GM23338 (cell line): ENCODE measurements around the gene CYP21A2. TPM values are rescaled to one million over a fixed set of nuclear protein-coding genes. Genes with fewer than 3 reads are reported as not detected.
"Not testable (repeated sequence)": the region's sequence is repeated elsewhere in the genome, so short reads cannot be mapped to it uniquely, and the experiment has no call there.

Experiments
- ATAC-seq: fragments of 200-7000 bp; cut with Tn5 transposase; 3 replicates; pipeline ENCODE4 v1.9.1; 2020
- DNase-seq: peaks from one replicate; pipeline ENCODE4 v3.0.0-alpha.2; 2015; ENCODE audit warnings: low spot score
- H2AFZ ChIP-seq: fragments of 200-600 bp; sonication (generic); 2 replicates; pipeline ENCODE4 v1.8.0; 2016; ENCODE audit warnings: antibody characterized with exemption, mild to moderate bottlenecking, moderate library complexity
- H3F3A ChIP-seq: fragments of 200-600 bp; sonication (generic); replicated peaks from 2 replicates; pipeline ENCODE4 v1.8.0; 2017; ENCODE audit warnings: antibody characterized with exemption, mixed run types, low read depth
- H3K27ac ChIP-seq: fragments of 200-600 bp; sonication (generic); 2 replicates; pipeline ENCODE4 v1.6.1; 2016; ENCODE audit warnings: low read depth
- H3K27me3 ChIP-seq: fragments of 200-600 bp; sonication (generic); 2 replicates; pipeline ENCODE4 v1.8.0; 2016; ENCODE audit warnings: mild to moderate bottlenecking, mixed run types, moderate library complexity; ENCODE audit not compliant: insufficient read depth
- H3K36me3 ChIP-seq: fragments of 200-600 bp; sonication (generic); 2 replicates; pipeline ENCODE4 v1.8.0; 2016; ENCODE audit warnings: mild to moderate bottlenecking; ENCODE audit not compliant: insufficient read depth
- H3K4me1 ChIP-seq: fragments of 200-600 bp; sonication (generic); 2 replicates; pipeline ENCODE4 v1.8.0; 2016; ENCODE audit warnings: mild to moderate bottlenecking, moderate library complexity; ENCODE audit not compliant: insufficient read depth
- H3K4me2 ChIP-seq: fragments of 200-600 bp; sonication (generic); 2 replicates; pipeline ENCODE4 v1.7.1; 2017; ENCODE audit warnings: mixed run types
- H3K4me3 ChIP-seq: fragments of 200-600 bp; sonication (generic); 2 replicates; pipeline ENCODE4 v1.6.1; 2016; ENCODE audit warnings: mixed run types
- H3K79me2 ChIP-seq: fragments of 200-600 bp; sonication (generic); replicated peaks from 2 replicates; pipeline ENCODE4 v1.8.0; 2017; ENCODE audit warnings: mild to moderate bottlenecking; ENCODE audit not compliant: insufficient read depth
- H3K9me2 ChIP-seq: fragments of 200-600 bp; sonication (generic); 2 replicates; pipeline ENCODE4 v1.8.0; 2017; ENCODE audit not compliant: insufficient read depth
- H4K20me1 ChIP-seq: fragments of 200-600 bp; sonication (generic); replicated peaks from 2 replicates; pipeline ENCODE4 v1.8.0; 2017; ENCODE audit warnings: mild to moderate bottlenecking; ENCODE audit not compliant: insufficient read depth
- H3K27ac Mint-ChIP-seq: 2 replicates; pipeline ENCODE4 v1.8.0; 2020; ENCODE audit warnings: inconsistent platforms, mild to moderate bottlenecking, moderate library complexity, mixed read lengths
- H3K27me3 Mint-ChIP-seq: 3 replicates; pipeline ENCODE4 v1.8.0; 2022; ENCODE audit warnings: low read depth, mild to moderate bottlenecking, moderate library complexity, mixed read lengths, inconsistent platforms; ENCODE audit not compliant: insufficient read depth, poor library complexity
- H3K36me3 Mint-ChIP-seq: 3 replicates; pipeline ENCODE4 v1.8.0; 2021; ENCODE audit warnings: low read depth, mild to moderate bottlenecking, inconsistent platforms, moderate library complexity, mixed read lengths
- H3K4me1 Mint-ChIP-seq: 3 replicates; pipeline ENCODE4 v1.8.0; 2020; ENCODE audit warnings: mild to moderate bottlenecking, inconsistent platforms, mixed read lengths
- H3K4me3 Mint-ChIP-seq: 3 replicates; pipeline ENCODE4 v1.8.0; 2021; ENCODE audit warnings: moderate library complexity, mild to moderate bottlenecking, inconsistent platforms, mixed read lengths
- H3K9me3 Mint-ChIP-seq: 3 replicates; pipeline ENCODE4 v1.8.0; 2020; ENCODE audit warnings: moderate library complexity, mild to moderate bottlenecking, inconsistent platforms, mixed read lengths
- polyA plus RNA-seq: library from polyadenylated mRNA; unstranded; fragments of >200 nt; fragmentation: Nextera tagmentation; extraction: Ambion mirVana; gene quantifications from 2 replicates; pipeline ENCODE4 v1.2.1, GENCODE V29; 2016
- total RNA-seq: library from RNA; depleted of rRNA; stranded (reverse); fragments of >200 nt; shearing (Covaris generic); gene quantifications from 2 replicates; pipeline ENCODE4 v1.2.3, GENCODE V29; 2014

The CYP21A2 gene
- total and polyA plus RNA-seq, 2 experiments from 2014 or later: 0.10 TPM; not detected in 1

DNA sequence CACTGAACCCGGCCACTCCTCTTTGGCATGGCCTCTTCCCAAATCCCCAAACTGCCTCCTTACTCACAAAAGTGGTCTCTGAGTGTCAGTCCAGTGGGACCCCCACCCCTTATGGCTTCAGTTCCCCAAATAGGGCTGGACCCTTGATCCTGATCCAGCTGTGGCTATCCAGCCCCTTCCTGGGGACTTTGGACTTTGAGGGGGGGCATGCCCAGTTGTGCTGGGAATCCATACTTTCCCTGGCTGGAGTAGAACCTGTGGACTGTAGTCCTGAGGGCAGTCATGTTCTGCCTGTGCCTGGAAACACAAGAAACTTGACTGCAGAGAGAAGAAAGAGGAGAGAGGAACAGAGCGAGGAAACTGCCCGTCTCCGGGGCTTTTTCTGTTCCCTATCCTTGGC, 33.8 kb upstream of the CYP21A2 start:
- not testable (repeated sequence) for H3K27me3 Mint-ChIP-seq, H3K4me1 Mint-ChIP-seq, H3K4me1 ChIP-seq, H3K4me3 ChIP-seq, H3K4me3 Mint-ChIP-seq, H3K4me2 ChIP-seq, H3K36me3 ChIP-seq, H3K27ac ChIP-seq, H3K36me3 Mint-ChIP-seq, H3K9me3 Mint-ChIP-seq, DNase-seq, H4K20me1 ChIP-seq, H3K27ac Mint-ChIP-seq, H3K79me2 ChIP-seq, H3K27me3 ChIP-seq, H3K9me2 ChIP-seq, H2AFZ ChIP-seq, H3F3A ChIP-seq, ATAC-seq

DNA sequence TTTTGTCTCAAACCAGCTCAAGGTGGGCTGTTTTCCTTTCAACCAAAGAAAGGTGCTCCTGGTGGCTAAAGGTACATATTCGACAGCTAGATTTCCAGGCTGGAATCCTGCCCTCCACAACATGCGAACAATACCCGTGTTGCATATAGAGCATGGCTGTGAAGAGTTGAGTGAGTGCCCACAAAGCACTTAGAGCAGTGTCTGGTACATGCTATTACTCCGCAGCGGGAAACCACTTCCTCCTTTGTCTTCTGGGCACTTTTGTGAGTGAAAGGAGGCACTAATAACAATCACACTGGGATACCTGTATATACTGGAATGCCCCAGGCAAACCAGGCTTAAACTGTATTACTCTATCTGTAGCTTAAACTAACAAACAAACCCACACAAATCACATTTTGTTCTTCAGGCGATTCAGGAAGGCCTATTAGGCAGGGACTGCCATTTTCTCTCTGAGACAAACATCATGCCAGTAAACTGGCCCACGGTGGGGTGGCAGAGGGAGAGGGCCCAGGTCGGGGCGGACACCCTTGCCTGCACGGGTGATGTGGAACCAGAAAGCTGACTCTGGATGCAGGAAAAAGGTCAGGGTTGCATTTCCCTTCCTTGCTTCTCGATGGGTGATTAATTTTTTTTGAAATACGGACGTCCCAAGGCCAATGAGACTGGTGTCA, 33.2 kb upstream of the CYP21A2 start:
- not testable (repeated sequence) for H3K9me2 ChIP-seq, H3F3A ChIP-seq, H3K27me3 ChIP-seq, H3K79me2 ChIP-seq, DNase-seq, H3K4me3 ChIP-seq, H3K9me3 Mint-ChIP-seq, H3K4me2 ChIP-seq, H3K36me3 Mint-ChIP-seq, H2AFZ ChIP-seq, H4K20me1 ChIP-seq, H3K4me1 ChIP-seq, H3K36me3 ChIP-seq, H3K27ac ChIP-seq, ATAC-seq, H3K4me3 Mint-ChIP-seq, H3K27ac Mint-ChIP-seq, H3K27me3 Mint-ChIP-seq, H3K4me1 Mint-ChIP-seq

DNA sequence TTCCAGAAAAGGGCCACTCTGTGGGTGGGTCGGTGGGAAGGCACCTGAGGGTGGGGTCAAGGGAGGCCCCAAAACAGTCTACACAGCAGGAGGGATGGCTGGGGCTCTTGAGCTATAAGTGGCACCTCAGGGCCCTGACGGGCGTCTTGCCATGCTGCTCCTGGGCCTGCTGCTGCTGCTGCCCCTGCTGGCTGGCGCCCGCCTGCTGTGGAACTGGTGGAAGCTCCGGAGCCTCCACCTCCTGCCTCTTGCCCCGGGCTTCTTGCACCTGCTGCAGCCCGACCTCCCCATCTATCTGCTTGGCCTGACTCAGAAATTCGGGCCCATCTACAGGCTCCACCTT, 32.7 kb upstream of the CYP21A2 start:
- H3K27ac Mint-ChIP-seq, H3F3A ChIP-seq, H3K27me3 Mint-ChIP-seq, DNase-seq, H2AFZ ChIP-seq, H4K20me1 ChIP-seq, H3K9me2 ChIP-seq, H3K4me1 ChIP-seq, H3K79me2 ChIP-seq, H3K4me2 ChIP-seq, H3K4me3 ChIP-seq, H3K9me3 Mint-ChIP-seq, H3K4me1 Mint-ChIP-seq, H3K27me3 ChIP-seq, H3K36me3 Mint-ChIP-seq, ATAC-seq, H3K27ac ChIP-seq, H3K4me3 Mint-ChIP-seq, H3K36me3 ChIP-seq: not testable (repeated sequence)

DNA sequence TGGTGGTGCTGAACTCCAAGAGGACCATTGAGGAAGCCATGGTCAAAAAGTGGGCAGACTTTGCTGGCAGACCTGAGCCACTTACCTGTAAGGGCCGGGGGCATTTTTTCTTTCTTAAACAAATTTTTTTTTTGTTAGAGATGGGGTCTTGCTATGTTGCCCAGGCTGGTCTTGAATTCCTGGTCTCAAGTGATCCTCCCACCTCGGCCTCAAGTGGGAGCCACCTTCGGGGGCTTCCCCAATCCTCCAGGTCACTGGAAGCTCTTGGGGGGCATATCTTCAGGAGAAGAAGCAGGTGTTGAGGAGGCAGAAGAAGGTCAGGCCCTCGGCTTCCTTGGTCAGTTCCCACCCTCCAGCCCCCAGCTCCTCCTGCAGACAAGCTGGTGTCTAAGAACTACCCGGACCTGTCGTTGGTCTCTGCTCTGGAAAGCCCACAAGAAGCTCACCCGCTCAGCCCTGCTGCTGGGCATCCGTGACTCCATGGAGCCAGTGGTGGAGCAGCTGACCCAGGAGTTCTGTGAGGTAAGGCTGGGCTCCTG, 32.2 kb upstream of the CYP21A2 start:
- H4K20me1 ChIP-seq, H3K36me3 Mint-ChIP-seq, H3K4me3 ChIP-seq, H3K79me2 ChIP-seq, H2AFZ ChIP-seq, H3K4me1 Mint-ChIP-seq, H3K27ac Mint-ChIP-seq, H3K27ac ChIP-seq, H3K9me3 Mint-ChIP-seq, H3K27me3 ChIP-seq, H3K9me2 ChIP-seq, H3K4me1 ChIP-seq, ATAC-seq, H3K4me2 ChIP-seq, H3K36me3 ChIP-seq, H3F3A ChIP-seq, DNase-seq, H3K27me3 Mint-ChIP-seq, H3K4me3 Mint-ChIP-seq: not testable (repeated sequence)

DNA sequence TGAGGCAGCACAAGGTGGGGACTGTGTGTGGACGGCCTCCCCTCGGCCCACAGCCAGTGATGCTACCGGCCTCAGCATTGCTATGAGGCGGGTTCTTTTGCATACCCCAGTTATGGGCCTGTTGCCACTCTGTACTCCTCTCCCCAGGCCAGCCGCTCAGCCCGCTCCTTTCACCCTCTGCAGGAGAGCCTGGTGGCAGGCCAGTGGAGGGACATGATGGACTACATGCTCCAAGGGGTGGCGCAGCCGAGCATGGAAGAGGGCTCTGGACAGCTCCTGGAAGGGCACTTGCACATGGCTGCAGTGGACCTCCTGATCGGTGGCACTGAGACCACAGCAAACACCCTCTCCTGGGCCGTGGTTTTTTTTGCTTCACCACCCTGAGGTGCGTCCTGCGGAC, 31.1 kb upstream of the CYP21A2 start:
- not testable (repeated sequence) for H3K27ac Mint-ChIP-seq, H3F3A ChIP-seq, H3K36me3 Mint-ChIP-seq, ATAC-seq, H3K4me1 Mint-ChIP-seq, H3K4me3 Mint-ChIP-seq, H4K20me1 ChIP-seq, H3K9me3 Mint-ChIP-seq, H3K36me3 ChIP-seq, H3K4me3 ChIP-seq, DNase-seq, H3K27ac ChIP-seq, H3K79me2 ChIP-seq, H2AFZ ChIP-seq, H3K4me2 ChIP-seq, H3K4me1 ChIP-seq, H3K9me2 ChIP-seq, H3K27me3 ChIP-seq, H3K27me3 Mint-ChIP-seq

DNA sequence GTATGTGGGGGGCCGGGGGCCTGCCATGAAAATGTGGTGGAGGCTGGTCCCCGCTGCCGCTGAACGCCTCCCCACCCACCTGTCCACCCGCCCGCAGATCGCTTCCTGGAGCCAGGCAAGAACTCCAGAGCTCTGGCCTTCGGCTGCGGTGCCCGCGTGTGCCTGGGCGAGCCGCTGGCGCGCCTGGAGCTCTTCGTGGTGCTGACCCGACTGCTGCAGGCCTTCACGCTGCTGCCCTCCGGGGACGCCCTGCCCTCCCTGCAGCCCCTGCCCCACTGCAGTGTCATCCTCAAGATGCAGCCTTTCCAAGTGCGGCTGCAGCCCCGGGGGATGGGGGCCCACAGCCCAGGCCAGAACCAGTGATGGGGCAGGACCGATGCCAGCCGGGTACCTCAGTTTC, 30.2 kb upstream of the CYP21A2 start:
- not testable (repeated sequence) for H3K36me3 ChIP-seq, H3K27me3 ChIP-seq, H3K27me3 Mint-ChIP-seq, H3K27ac ChIP-seq, H3K4me1 ChIP-seq, DNase-seq, H4K20me1 ChIP-seq, H3K4me3 Mint-ChIP-seq, H3K4me1 Mint-ChIP-seq, H3F3A ChIP-seq, H3K36me3 Mint-ChIP-seq, H3K9me3 Mint-ChIP-seq, H3K4me2 ChIP-seq, H2AFZ ChIP-seq, H3K79me2 ChIP-seq, H3K27ac Mint-ChIP-seq, H3K4me3 ChIP-seq, H3K9me2 ChIP-seq
- peak; percentile 56 for ATAC-seq

DNA sequence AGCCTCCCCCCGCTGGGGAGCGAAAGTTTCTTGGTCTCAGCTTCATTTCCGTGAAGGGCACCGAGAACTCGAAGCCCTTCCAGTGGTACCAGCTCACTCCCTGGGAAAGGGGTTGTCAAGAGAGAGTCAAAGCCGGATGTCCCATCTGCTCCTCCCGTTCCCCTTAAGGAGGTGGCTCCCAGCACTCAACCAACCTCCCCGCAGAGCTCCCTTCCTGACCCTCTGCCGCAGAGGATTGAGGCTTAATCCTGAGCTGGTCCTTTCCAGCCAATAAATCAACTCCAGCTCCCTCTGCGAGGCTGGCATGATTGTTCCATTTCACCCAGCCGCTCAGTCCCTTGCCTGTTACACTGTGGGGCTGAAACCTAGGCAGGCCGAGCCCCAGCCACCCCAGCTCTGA, 29.6 kb upstream of the CYP21A2 start:
- H3F3A ChIP-seq: not testable (repeated sequence)

More for the DNA sequence above, 29.6 kb upstream of the CYP21A2 start:
- H3K36me3 Mint-ChIP-seq, H3K9me2 ChIP-seq, H3K27ac Mint-ChIP-seq, ATAC-seq, H3K27me3 Mint-ChIP-seq, H3K27me3 ChIP-seq, H3K4me1 ChIP-seq, H3K36me3 ChIP-seq, H3K4me1 Mint-ChIP-seq, H3K27ac ChIP-seq, H3K4me3 ChIP-seq, H3K4me3 Mint-ChIP-seq, DNase-seq, H3K4me2 ChIP-seq, H3K79me2 ChIP-seq, H3K9me3 Mint-ChIP-seq, H2AFZ ChIP-seq, H4K20me1 ChIP-seq: not testable (repeated sequence)
